ENCODE measurements around the gene XIRP2.

Gene XIRP2

DNA sequence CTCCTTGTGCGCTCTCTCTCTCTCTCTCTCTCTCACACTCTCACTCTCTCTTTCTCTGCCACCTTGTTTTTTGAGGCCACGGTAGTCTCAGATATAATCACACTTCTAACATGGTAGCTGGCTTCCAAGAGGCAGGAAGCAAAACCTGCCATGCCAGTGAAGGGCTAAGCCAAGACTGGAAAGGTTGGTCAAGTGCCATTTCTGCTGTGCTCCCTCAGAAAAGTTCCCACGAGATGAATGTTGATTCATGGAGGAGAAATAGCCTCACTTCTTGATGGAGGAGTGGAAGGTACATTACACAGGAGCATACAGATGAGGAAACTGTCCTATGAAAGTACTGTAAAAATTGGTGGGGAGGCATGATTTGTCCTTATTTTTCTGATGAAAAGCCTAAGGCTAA lies 237.9 kb downstream of the XIRP2 start:
- DNase-seq (ENCODE audit: low read depth, low spot score): no peak
- Histone ChIP-seq H3K9me3 (ENCODE audit: low read depth, low read length) (no peaks in the 10 kb centered on the region), H3K27ac (no peak overlapping the region), H3K9ac (ENCODE audit: insufficient read length) (no peak overlapping the region), H3K36me3 (ENCODE audit: insufficient read depth, low read length) (no peaks in the 10 kb centered on the region), H3K4me3 (no peak overlapping the region)
- TF ChIP-seq FOXP2 (optimal IDR thresholded peaks at IDR 0.05; ENCODE audit: control extremely low read depth, extremely low read length, insufficient read depth) (no peak), POLR2AphosphoS5 (IDR thresholded peaks at IDR 0.05; ENCODE audit: borderline replicate concordance, low read depth, low read length) (no peak), EZH2 (IDR thresholded peaks at IDR 0.05) (no peak)

DNA sequence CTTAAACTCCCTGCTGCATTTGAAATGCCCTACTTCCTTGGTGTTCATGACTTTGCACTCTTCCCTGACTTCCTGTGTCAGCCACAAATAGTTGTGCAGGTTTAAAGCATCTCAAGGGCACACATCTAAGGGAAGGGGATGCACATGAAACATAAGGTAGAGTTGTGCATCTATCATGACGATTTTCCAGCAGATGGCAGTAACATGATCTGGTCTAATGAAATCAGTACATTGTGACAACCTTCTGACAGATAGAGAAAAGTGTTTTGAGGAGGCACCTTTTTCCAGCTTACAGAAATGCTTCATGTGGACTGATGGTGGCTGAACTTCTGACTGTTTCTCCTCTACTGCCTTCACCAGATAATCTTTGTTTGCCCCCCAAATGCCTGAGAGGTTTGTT lies 238.9 kb downstream of the XIRP2 start:
- Histone ChIP-seq H3K4me3 (no peak overlapping the region), H3K27ac (no peak overlapping the region), H3K36me3 (ENCODE audit: insufficient read depth, low read length) (no peaks in the 10 kb centered on the region), H3K9ac (ENCODE audit: insufficient read length) (no peak overlapping the region), H3K9me3 (ENCODE audit: low read depth, low read length) (no peaks in the 10 kb centered on the region)
- TF ChIP-seq POLR2AphosphoS5 (IDR thresholded peaks at IDR 0.05; ENCODE audit: borderline replicate concordance, low read depth, low read length): no peak
- DNase-seq (ENCODE audit: low read depth, low spot score): no peak

DNA sequence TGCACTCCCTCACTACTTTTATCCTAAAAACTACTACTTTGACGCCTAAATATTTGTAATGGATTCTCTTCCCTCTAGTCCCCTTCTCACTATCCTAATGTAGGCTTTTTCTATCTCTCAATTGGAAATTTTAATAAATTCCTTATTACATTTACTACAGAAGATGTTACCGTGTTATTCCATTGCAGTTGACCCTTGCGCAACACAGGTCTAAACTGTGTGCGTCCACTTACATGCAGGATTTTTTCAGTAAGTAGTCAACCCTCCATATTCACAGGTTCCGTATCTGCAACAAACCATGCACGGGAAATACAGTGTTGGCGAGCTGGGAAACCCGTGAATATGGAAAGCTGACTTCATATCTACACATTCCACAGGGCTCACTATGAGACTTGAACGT lies 239.8 kb downstream of the XIRP2 start:
- Histone ChIP-seq H3K9me3 (ENCODE audit: low read depth, low read length) (no peaks in the 10 kb centered on the region), H3K27ac (no peak overlapping the region), H3K4me3 (no peak overlapping the region), H3K9ac (ENCODE audit: insufficient read length) (no peak overlapping the region), H3K36me3 (ENCODE audit: insufficient read depth, low read length) (no peaks in the 10 kb centered on the region)
- no peak for TF ChIP-seq POLR2AphosphoS5 (IDR thresholded peaks at IDR 0.05; ENCODE audit: borderline replicate concordance, low read depth, low read length)
- TF ChIP-seq EZH2 (IDR thresholded peaks at IDR 0.05): no peak
- TF ChIP-seq FOXP2 (optimal IDR thresholded peaks at IDR 0.05; ENCODE audit: control extremely low read depth, extremely low read length, insufficient read depth): no peak
- no peak for DNase-seq (ENCODE audit: low read depth, low spot score)

DNA sequence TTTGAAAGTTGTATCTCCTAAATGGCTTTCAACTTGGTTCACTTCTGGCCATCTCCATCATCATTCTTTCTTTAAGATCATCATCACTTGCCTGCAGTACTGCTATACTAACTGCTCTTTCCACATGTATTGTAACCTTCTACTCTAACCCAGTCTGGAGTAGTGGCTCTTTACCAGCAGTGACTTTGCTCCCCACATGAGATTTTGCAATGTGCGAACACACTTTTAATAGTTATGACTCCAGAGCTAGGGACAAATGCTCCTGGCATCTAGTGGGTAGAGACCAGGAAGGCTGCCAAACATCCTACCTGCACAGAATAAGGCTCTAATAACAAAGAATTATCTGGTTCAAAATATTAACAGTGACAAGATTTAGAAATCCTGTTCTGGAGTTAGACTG lies 243.8 kb downstream of the XIRP2 start:
- no peak overlapping the region for H3K4me3 ChIP-seq
- no peak overlapping the region for H3K9ac ChIP-seq (ENCODE audit: insufficient read length)
- no peak for TF ChIP-seq EZH2 (IDR thresholded peaks at IDR 0.05)
- no peak for TF ChIP-seq POLR2AphosphoS5 (IDR thresholded peaks at IDR 0.05; ENCODE audit: borderline replicate concordance, low read depth, low read length)
- TF ChIP-seq FOXP2 (optimal IDR thresholded peaks at IDR 0.05; ENCODE audit: control extremely low read depth, extremely low read length, insufficient read depth): no peak

DNA sequence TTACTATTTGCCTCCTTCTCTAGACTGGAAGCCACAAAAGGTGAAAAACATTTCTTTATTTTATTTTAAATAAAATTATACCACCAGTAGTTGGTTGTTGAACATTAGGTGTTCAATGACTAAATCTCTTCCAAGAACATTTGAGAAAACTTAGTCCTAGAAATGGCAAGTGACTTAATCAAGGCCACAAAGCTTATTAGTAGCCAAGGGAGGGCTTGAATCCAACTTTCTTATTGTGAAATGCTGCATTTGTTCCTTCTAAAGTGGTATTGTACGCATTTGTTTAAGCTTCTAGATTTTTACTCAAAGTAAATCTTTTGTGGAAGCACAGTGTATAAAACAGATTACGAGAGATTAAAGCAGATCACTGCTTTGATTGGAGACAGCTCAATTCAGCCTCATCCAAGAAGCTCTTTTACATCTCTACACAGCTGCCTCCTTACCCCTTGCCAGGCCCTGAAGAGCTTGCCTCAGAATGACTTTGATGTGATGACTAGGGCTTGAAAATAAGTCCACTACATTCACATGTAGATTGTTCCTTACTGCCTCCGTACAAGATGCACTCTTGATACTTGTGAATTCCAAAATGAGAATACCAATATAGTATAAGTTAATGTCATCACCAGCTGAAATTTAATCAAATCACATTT lies 244.8 kb downstream of the XIRP2 start:
- no peak for DNase-seq (ENCODE audit: low read depth, low spot score)
- Histone ChIP-seq H3K9me3 (ENCODE audit: low read depth, low read length) (no peaks in the 10 kb centered on the region), H3K9ac (ENCODE audit: insufficient read length) (no peak overlapping the region), H3K36me3 (ENCODE audit: insufficient read depth, low read length) (no peaks in the 10 kb centered on the region), H3K27ac (no peak overlapping the region), H3K4me3 (no peak overlapping the region)
- TF ChIP-seq EZH2 (IDR thresholded peaks at IDR 0.05) (no peak), POLR2AphosphoS5 (IDR thresholded peaks at IDR 0.05; ENCODE audit: borderline replicate concordance, low read depth, low read length) (no peak), FOXP2 (optimal IDR thresholded peaks at IDR 0.05; ENCODE audit: control extremely low read depth, extremely low read length, insufficient read depth) (no peak)

More for the DNA sequence above, 243.8 kb downstream of the XIRP2 start:
- no peak overlapping the region for H3K27ac ChIP-seq
- DNase-seq (ENCODE audit: low read depth, low spot score): no peak
- H3K36me3 ChIP-seq (ENCODE audit: insufficient read depth, low read length): no peaks in the 10 kb centered on the region
- H3K9me3 ChIP-seq (ENCODE audit: low read depth, low read length): no peaks in the 10 kb centered on the region

DNA sequence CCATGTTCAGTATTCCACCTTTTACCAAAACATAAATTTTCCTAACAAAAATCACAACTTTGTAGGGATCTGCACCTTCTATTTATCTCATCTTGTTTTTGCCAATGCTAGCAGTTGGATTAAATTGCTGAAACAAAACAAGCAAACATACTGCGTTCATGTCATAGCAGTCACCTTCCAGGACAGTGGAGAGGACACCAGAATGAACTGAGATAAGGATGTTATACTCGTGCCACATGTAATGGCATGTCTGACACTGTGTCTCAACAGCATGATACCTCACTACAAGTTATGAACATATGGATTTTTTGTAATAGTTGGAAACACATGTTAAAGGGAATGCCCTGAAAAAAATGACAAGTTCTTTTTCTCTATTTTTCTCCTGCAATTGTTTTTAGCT lies 245.3 kb downstream of the XIRP2 start:
- no peaks in the 10 kb centered on the region for H3K9me3 ChIP-seq (ENCODE audit: low read depth, low read length)
- no peak overlapping the region for H3K27ac ChIP-seq
- TF ChIP-seq EZH2 (IDR thresholded peaks at IDR 0.05) (no peak), POLR2AphosphoS5 (IDR thresholded peaks at IDR 0.05; ENCODE audit: borderline replicate concordance, low read depth, low read length) (no peak), FOXP2 (optimal IDR thresholded peaks at IDR 0.05; ENCODE audit: control extremely low read depth, extremely low read length, insufficient read depth) (no peak)
- DNase-seq (ENCODE audit: low read depth, low spot score): no peak
- H3K9ac ChIP-seq (ENCODE audit: insufficient read length): no peak overlapping the region
- H3K4me3 ChIP-seq: no peak overlapping the region
- no peaks in the 10 kb centered on the region for H3K36me3 ChIP-seq (ENCODE audit: insufficient read depth, low read length)

DNA sequence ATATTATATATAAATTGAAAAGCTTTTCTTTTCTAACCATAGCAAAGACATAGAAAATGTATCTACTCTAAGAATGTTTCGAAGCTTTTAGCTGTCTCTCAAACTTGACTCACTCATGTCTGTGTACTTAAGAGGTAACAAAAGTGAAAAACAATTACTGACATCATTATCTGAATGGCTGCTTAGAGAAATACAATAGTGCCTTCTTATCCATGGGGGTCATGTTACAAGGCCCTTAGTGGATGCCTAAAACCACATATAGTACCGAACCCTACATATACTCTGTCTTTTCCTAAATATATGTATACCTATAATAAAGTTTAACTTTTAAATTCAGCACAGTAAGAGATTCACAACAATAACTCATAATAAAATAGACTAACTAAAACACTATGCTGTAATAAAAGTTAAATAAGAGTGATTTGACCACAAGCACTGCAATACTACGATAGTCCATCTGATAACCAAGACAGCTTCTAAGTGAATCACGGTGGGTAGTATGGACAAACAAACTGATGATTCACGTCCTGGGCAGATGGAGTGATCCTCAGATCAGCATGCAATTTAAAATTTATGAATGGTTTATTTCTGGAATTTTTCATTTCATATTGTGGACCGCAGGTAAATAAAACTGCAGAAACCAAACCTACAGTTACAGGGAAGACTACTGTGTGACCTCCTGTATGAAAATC lies 246.2 kb downstream of the XIRP2 start:
- H3K9ac ChIP-seq (ENCODE audit: insufficient read length): no peak overlapping the region
- H3K9me3 ChIP-seq (ENCODE audit: low read depth, low read length): no peaks in the 10 kb centered on the region
- no peak overlapping the region for H3K4me3 ChIP-seq
- no peaks in the 10 kb centered on the region for H3K36me3 ChIP-seq (ENCODE audit: insufficient read depth, low read length)
- H3K27ac ChIP-seq: no peak overlapping the region
- no peak for DNase-seq (ENCODE audit: low read depth, low spot score)
- TF ChIP-seq EZH2 (IDR thresholded peaks at IDR 0.05) (no peak), POLR2AphosphoS5 (IDR thresholded peaks at IDR 0.05; ENCODE audit: borderline replicate concordance, low read depth, low read length) (no peak), FOXP2 (optimal IDR thresholded peaks at IDR 0.05; ENCODE audit: control extremely low read depth, extremely low read length, insufficient read depth) (no peak)

DNA sequence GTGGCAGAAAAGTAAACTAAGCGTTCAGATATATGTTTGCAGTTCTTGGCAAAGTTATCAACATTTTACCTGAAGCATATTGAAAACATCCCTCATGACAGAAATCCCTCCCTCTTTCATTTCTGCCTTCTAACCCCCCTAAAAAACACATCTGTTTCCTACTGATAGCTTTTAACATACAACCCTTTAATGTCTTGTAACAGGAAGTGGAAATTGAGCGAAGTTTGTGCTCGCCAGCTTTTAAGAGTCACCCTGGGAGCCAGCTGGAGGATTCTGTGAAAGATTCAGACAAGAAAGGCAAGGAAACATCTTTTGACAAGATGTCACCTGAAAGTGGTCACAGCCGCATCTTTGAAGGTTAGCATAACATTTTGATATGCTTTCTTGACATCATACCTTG lies 247.4 kb downstream of the XIRP2 start:
- no peak for TF ChIP-seq EZH2 (IDR thresholded peaks at IDR 0.05)
- TF ChIP-seq FOXP2 (optimal IDR thresholded peaks at IDR 0.05; ENCODE audit: control extremely low read depth, extremely low read length, insufficient read depth): no peak
- no peak for TF ChIP-seq POLR2AphosphoS5 (IDR thresholded peaks at IDR 0.05; ENCODE audit: borderline replicate concordance, low read depth, low read length)
- DNase-seq (ENCODE audit: low read depth, low spot score): no peak
- no peaks in the 10 kb centered on the region for H3K9me3 ChIP-seq (ENCODE audit: low read depth, low read length)
- peak overlapping the region; percentile 1; the same call in 1 of the 2 replicates for H3K27ac ChIP-seq
- no peaks in the 10 kb centered on the region for H3K36me3 ChIP-seq (ENCODE audit: insufficient read depth, low read length)
- H3K4me3 ChIP-seq: peak overlapping the region; percentile 14
- H3K9ac ChIP-seq (ENCODE audit: insufficient read length): no peak overlapping the region

Measured in SK-N-MC (cell line).